KG1 (cell line): ENCODE measurements around the gene SNRNP35.
"Not testable (repeated sequence)": the region's sequence is repeated elsewhere in the genome, so short reads cannot be mapped to it uniquely, and the experiment has no call there.

ENCODE experiments used
- DNase-seq: peaks from one replicate; lab custom pipeline; 2025; lab: John Stamatoyannopoulos, UW

Gene SNRNP35

GRCh38 chr12:123457980-123458779 lies at the start of gene SNRNP35:
TSS of gene SNRNP35 (plus strand) at chr12:123458139. CDS start at chr12:123465541, 7,402 bp downstream.
- peak; percentile 90 for DNase-seq

- DNase-seq: not testable (repeated sequence)
These were observed 49.3 kb upstream of the SNRNP35 start for GRCh38 chr12:123408619-123409018.

GRCh38 chr12:123409284-123410040 lies 48.5 kb upstream of the SNRNP35 start:
- not testable (repeated sequence) for DNase-seq

- DNase-seq: no peak
These were observed 47.9 kb upstream of the SNRNP35 start for GRCh38 chr12:123410041-123410412.

- no peak for DNase-seq
These were observed 36.6 kb upstream of the SNRNP35 start for GRCh38 chr12:123421314-123421713.

- no peak for DNase-seq
These were observed 30.7 kb upstream of the SNRNP35 start for GRCh38 chr12:123427036-123427769.

GRCh38 chr12:123428591-123428990 lies 29.3 kb upstream of the SNRNP35 start:
- no peak for DNase-seq

GRCh38 chr12:123429101-123429500 lies 28.8 kb upstream of the SNRNP35 start:
- DNase-seq: not testable (repeated sequence)

GRCh38 chr12:123431951-123432817 lies 25.8 kb upstream of the SNRNP35 start:
- DNase-seq: not testable (repeated sequence)

GRCh38 chr12:123433615-123434014 lies 24.3 kb upstream of the SNRNP35 start:
- DNase-seq: no peak

GRCh38 chr12:123435636-123436016 lies 22.3 kb upstream of the SNRNP35 start:
- DNase-seq: no peak

GRCh38 chr12:123436017-123436964 lies 21.6 kb upstream of the SNRNP35 start, which contains the start of gene RILPL2:
TSS of gene RILPL2 (minus strand) at chr12:123436684. CDS start at chr12:123436420, 264 bp downstream.
- peak; percentile 82 for DNase-seq

- no peak for DNase-seq
These were observed 16.3 kb upstream of the SNRNP35 start for GRCh38 chr12:123441523-123442164.

- DNase-seq: no peak
These were observed 15.2 kb upstream of the SNRNP35 start for GRCh38 chr12:123442774-123443173.

- DNase-seq: no peak
These were observed 13.6 kb upstream of the SNRNP35 start for GRCh38 chr12:123444092-123445026.

GRCh38 chr12:123445388-123446332 lies 12.3 kb upstream of the SNRNP35 start:
- DNase-seq: no peak

GRCh38 chr12:123446333-123446713 lies 11.6 kb upstream of the SNRNP35 start:
- DNase-seq: no peak
